ENCODE measurements around the gene GLUL. TPM values are rescaled to one million over a fixed set of nuclear protein-coding genes. Genes with fewer than 3 reads are reported as not detected.

GLUL gene
- total and polyA plus RNA-seq, 7 donors, result 1,157 to 6,689 (median 2,051) TPM

DNA sequence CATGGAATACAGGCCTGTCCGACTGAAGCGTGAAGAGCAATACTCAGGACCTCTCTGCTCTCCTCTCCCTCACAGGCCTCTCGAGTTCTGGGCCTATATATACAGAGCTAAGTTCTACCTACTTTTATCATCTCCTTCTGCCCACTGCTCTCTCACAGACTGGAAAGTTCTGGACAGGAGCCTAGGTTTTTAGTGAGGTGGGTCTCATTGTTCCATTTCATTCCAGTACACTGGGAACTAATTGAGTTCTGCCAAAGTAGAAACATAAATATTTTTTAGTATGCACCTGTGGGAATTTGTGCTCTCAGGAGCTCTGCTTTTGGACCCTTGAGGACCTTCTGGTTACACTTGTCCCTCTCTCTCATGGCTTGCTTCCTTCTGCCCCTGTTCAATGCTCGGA is 9.0 kb upstream of the GLUL start, which contains the start of gene TEDDM1:
Gene TEDDM1 (minus strand): TSS at position 101 of the 400 bp plus-strand sequence. CDS start 182 bp downstream, outside the sequence.
- 92 to 95% (median 93%) methylated on average over 4 of the region's 4 CpGs for WGBS, 3 donors
- H3K27me3 ChIP-seq (ENCODE audit: insufficient read depth in 3 of 3, low read length in 2 of 3), result no peaks in the 10 kb centered on the region
- no peak for DNase-seq
- no peaks in the 10 kb centered on the region for H3K9me3 ChIP-seq
- no peak within 1 kb of the TSS for H3K27ac ChIP-seq
- no peaks in the 10 kb centered on the region for H3K36me3 ChIP-seq (ENCODE audit: insufficient read depth in 1 of 2, low read depth in 1 of 2)
- intact Hi-C loops (cut with DNase I), result no loop called here
- peaks cover 23% of the 10 kb centered on the region for H3K4me1 ChIP-seq
- TF ChIP-seq, protein P1, sequence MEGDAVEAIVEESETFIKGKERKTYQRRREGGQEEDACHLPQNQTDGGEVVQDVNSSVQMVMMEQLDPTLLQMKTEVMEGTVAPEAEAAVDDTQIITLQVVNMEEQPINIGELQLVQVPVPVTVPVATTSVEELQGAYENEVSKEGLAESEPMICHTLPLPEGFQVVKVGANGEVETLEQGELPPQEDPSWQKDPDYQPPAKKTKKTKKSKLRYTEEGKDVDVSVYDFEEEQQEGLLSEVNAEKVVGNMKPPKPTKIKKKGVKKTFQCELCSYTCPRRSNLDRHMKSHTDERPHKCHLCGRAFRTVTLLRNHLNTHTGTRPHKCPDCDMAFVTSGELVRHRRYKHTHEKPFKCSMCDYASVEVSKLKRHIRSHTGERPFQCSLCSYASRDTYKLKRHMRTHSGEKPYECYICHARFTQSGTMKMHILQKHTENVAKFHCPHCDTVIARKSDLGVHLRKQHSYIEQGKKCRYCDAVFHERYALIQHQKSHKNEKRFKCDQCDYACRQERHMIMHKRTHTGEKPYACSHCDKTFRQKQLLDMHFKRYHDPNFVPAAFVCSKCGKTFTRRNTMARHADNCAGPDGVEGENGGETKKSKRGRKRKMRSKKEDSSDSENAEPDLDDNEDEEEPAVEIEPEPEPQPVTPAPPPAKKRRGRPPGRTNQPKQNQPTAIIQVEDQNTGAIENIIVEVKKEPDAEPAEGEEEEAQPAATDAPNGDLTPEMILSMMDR (IDR thresholded peaks at IDR 0.05), result no peak
- H3K4me3 ChIP-seq, result no peak within 1 kb of the TSS
- ATAC-seq, result no peak

DNA sequence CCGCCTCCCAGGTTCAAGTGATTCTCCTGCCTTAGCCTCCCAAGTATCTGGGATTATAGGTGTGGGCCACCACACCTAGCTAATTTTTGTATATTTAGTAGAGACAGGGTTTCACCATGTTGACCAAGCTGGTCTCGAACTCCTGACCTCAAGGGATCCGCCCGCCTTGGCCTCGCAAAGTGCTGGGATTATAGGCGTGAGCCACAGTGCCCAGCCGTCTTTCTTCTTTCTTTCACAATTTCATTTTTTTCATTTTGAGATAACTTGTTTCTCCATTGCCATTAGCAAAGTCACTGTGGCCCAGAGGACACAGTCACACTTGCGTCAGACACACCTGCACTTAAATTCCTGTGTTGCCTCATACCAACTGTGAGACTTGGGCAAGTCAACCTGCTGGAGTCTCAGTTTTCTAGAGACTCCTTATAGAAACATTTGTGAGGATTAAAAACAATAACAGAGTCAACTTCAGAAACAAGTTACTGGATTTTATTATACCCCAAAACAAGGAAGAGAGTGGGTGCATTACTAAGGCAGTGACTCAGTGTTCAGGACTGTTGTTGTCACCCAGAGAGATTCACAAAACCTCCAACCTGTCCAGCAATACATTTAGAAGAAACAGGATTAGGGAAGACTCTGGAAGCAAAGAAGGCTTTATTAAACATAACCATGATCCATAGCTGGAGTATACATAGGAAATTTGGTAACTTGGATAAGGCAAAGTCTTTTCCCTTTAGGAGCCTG is 6.2 kb upstream of the GLUL start:
- intact Hi-C loops (cut with DNase I), result loop anchor here (2.0 to 5.0 kb wide), 2 partner anchors 96 to 313 kb away; no protein-coding TSS in a partner anchor
- WGBS, 3 donors, result 88 to 91% (median 89%) methylated on average over 8 of the region's 8 CpGs
- no peak for DNase-seq
- peak overlapping the region; percentile 70 for H3K27ac ChIP-seq
- H3K36me3 ChIP-seq (ENCODE audit: insufficient read depth in 1 of 2, low read depth in 1 of 2), result no peaks in the 10 kb centered on the region
- peaks cover 29% of the 10 kb centered on the region for H3K4me1 ChIP-seq
- H3K27me3 ChIP-seq (ENCODE audit: insufficient read depth in 3 of 3, low read length in 2 of 3), result no peaks in the 10 kb centered on the region
- no peaks in the 10 kb centered on the region for H3K9me3 ChIP-seq
- no peak overlapping the region for H3K4me3 ChIP-seq
- TF ChIP-seq, protein P1 (IDR thresholded peaks at IDR 0.05), result no peak
- ATAC-seq, result peak in 3 of 4 donors; percentile 31 to 64 (median 48)

DNA sequence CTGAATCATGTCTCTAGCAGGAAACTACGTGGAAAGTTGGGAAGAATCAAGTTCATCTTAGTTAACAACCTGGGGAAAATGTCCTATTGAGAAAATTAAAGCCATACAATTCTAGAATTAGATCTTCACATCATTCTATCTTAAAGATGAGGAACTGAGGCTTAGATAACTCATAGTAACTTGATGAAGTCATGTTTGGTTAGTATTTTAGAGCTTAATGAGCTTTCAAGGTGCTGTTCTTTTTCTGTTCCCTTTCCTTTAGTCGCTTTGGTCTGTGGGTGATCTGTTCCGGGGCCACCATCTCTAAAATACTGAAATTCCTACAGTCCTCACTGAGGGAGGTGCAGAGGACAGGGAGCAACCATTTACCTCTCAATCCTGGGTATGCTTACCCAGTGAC is 4.3 kb upstream of the GLUL start:
- intact Hi-C loops (cut with DNase I), result loop anchor here (1.0 to 5.0 kb wide), 4 partner anchors 94 to 311 kb away; no protein-coding TSS in a partner anchor
- WGBS, 3 donors, result 78 to 87% (median 84%) methylated on average over 3 of the region's 3 CpGs
- DNase-seq (no peak), ATAC-seq (no peak)
- Histone ChIP-seq H3K36me3 (ENCODE audit: insufficient read depth in 1 of 2, low read depth in 1 of 2) (no peaks in the 10 kb centered on the region), H3K27me3 (ENCODE audit: insufficient read depth in 3 of 3, low read length in 2 of 3) (no peaks in the 10 kb centered on the region), H3K27ac (peak overlapping the region; percentile 70), H3K4me3 (no peak overlapping the region), H3K9me3 (no peaks in the 10 kb centered on the region), H3K4me1 (peaks cover 34% of the 10 kb centered on the region)
- TF ChIP-seq, protein P1 (IDR thresholded peaks at IDR 0.05), result no peak

GRCh38 chr1:182394055-182394775 is 2.6 kb upstream of the GLUL start:
- no peaks in the 10 kb centered on the region for H3K36me3 ChIP-seq (ENCODE audit: insufficient read depth in 1 of 2, low read depth in 1 of 2)
- no peaks in the 10 kb centered on the region for H3K27me3 ChIP-seq (ENCODE audit: insufficient read depth in 3 of 3, low read length in 2 of 3)
- H3K4me1 ChIP-seq, result peaks cover 34% of the 10 kb centered on the region
- 67 to 78% (median 70%) methylated on average over 5 of the region's 5 CpGs for WGBS, 3 donors
- peak overlapping the region; percentile 14 for H3K27ac ChIP-seq
- TF ChIP-seq, protein P1 (IDR thresholded peaks at IDR 0.05), result no peak
- no peaks in the 10 kb centered on the region for H3K9me3 ChIP-seq
- no peak for DNase-seq
- intact Hi-C loops (cut with DNase I), result loop anchor here in 1 of 2 donors (5.0 kb wide), 1 partner anchor 102 kb away; no protein-coding TSS in a partner anchor
- ATAC-seq, result no peak
- H3K4me3 ChIP-seq, result no peak overlapping the region

Measured in psoas muscle (tissue), 8 donors.